Lower leg skin (tissue), 4 donors: ENCODE results near the gene GNLY. TPM values are rescaled to one million over a fixed set of nuclear protein-coding genes. Genes with fewer than 3 reads are reported as not detected.

ENCODE experiments used
- DNase-seq, 2 donors: peaks; one replicate each; pipeline ENCODE4 v3.0.0-alpha.2; 2019; ENCODE audit warnings: low spot score in 2 of 2
- H3K4me3 ChIP-seq: fragments of 200-600 bp; sonication (generic); 2 replicates; pipeline ENCODE4 v1.5.1; 2017; ENCODE audit warnings: mild to moderate bottlenecking, low read depth; ENCODE audit not compliant: poor library complexity, severe bottlenecking
- CTCF ChIP-seq, 3 donors: fragments of 450-650 bp; IDR thresholded peaks; one replicate each; pipeline ENCODE4 v1.5.1; 2016; ENCODE audit warnings: antibody characterized with exemption in 3 of 3, mild to moderate bottlenecking in 3 of 3, moderate library complexity in 2 of 3
- POLR2A ChIP-seq, 2 donors: fragments of 450-650 bp; IDR thresholded peaks; one replicate each; pipeline ENCODE4 v1.6.1; 2016 to 2017; ENCODE audit warnings: antibody characterized with exemption in 2 of 2, mild to moderate bottlenecking in 1 of 2, moderate library complexity in 1 of 2
- WGBS, 2 donors: methylation state at CpG; one replicate each; pipeline ENCODE4 v1.1.5; 2018; 5-methylcytosine and 5-hydroxymethylcytosine counted together
- intact Hi-C: fragments of 100-400 bp; cut with DNase I; formaldehyde crosslinking; loops from one replicate; pipeline ENCODE4 v1.15.0; 2023; ENCODE audit warnings: low total_unique reads
- total RNA-seq, 4 donors: library from RNA; depleted of rRNA; stranded (reverse); fragments of >200 nt; gene quantifications; one replicate each; pipeline ENCODE4 v1.1.0, GENCODE V29; 2016

GNLY gene
- total RNA-seq, 4 donors from 2014 or later, result 0.42 to 3.6 (median 1.3) TPM; not detected in 1

- DNase-seq, result no peak
- intact Hi-C loops, result no loop called here
- H3K4me3 ChIP-seq, result no peak overlapping the region
- no peak for TF ChIP-seq CTCF (IDR thresholded peaks at IDR 0.05)
- no peak for TF ChIP-seq POLR2A (IDR thresholded peaks at IDR 0.05)
- 71 to 78% methylated on average over 9 of the region's 9 CpGs for WGBS, 2 donors
These were observed 21.7 kb upstream of the GNLY start for GRCh38 chr2:85672456-85672855.

GRCh38 chr2:85673716-85674375, 20.3 kb upstream of the GNLY start:
- intact Hi-C loops, result no loop called here
- TF ChIP-seq CTCF (IDR thresholded peaks at IDR 0.05) (no peak), POLR2A (IDR thresholded peaks at IDR 0.05) (no peak)
- no peak overlapping the region for H3K4me3 ChIP-seq
- 67 to 73% methylated on average over 11 of the region's 11 CpGs for WGBS, 2 donors
- peak in 1 of 2 donors; percentile 17 for DNase-seq

- intact Hi-C loops, result no loop called here
- no peak for TF ChIP-seq POLR2A (IDR thresholded peaks at IDR 0.05)
- TF ChIP-seq CTCF (IDR thresholded peaks at IDR 0.05), result no peak
- no peak overlapping the region for H3K4me3 ChIP-seq
- 73 to 85% methylated on average over 2 of the region's 2 CpGs for WGBS, 2 donors
- peak; percentile 62 to 81 for DNase-seq
These were observed 19.7 kb upstream of the GNLY start for GRCh38 chr2:85674417-85674816.

GRCh38 chr2:85675427-85675826, 18.7 kb upstream of the GNLY start:
- TF ChIP-seq POLR2A (IDR thresholded peaks at IDR 0.05), result no peak
- no peak for TF ChIP-seq CTCF (IDR thresholded peaks at IDR 0.05)
- intact Hi-C loops, result no loop called here
- H3K4me3 ChIP-seq, result no peak overlapping the region
- 83 to 98% methylated on average over 6 of the region's 6 CpGs for WGBS, 2 donors
- DNase-seq, result peak in 1 of 2 donors; percentile 66

- no peak overlapping the region for H3K4me3 ChIP-seq
- TF ChIP-seq POLR2A (IDR thresholded peaks at IDR 0.05) (no peak), CTCF (IDR thresholded peaks at IDR 0.05) (no peak)
- peak in 1 of 2 donors; percentile 80 for DNase-seq
- WGBS, 2 donors, result 85 to 87% methylated on average over 6 of the region's 6 CpGs
- intact Hi-C loops, result no loop called here
These were observed 18.2 kb upstream of the GNLY start for GRCh38 chr2:85675866-85676548.
